Karpas-422 (cell line): ENCODE data around the gene KMT5C. TPM values are rescaled to one million over a fixed set of nuclear protein-coding genes. Genes with fewer than 3 reads are reported as not detected.

Experiments
- DNase-seq: peaks from one replicate; pipeline ENCODE4 v3.0.0-alpha.2; 2015
- H2AFZ ChIP-seq: fragments of 200-600 bp; sonication (generic); 2 replicates; pipeline ENCODE4 v1.6.1; 2014; ENCODE audit warnings: antibody characterized with exemption, low read length, mixed read lengths
- H3K27ac ChIP-seq: fragments of 200-600 bp; sonication (generic); 2 replicates; pipeline ENCODE4 v1.5.1; 2014; ENCODE audit warnings: mild to moderate bottlenecking, low read length, moderate library complexity
- H3K27me3 ChIP-seq: fragments of 200-600 bp; sonication (generic); 2 replicates; pipeline ENCODE4 v1.6.1; 2014; ENCODE audit warnings: low read length, mixed read lengths
- H3K36me3 ChIP-seq: fragments of 200-600 bp; sonication (generic); 2 replicates; pipeline ENCODE4 v1.6.1; 2014; ENCODE audit warnings: low read length, mixed read lengths; ENCODE audit not compliant: insufficient read depth
- H3K4me1 ChIP-seq: fragments of 200-600 bp; sonication (generic); 2 replicates; pipeline ENCODE4 v1.6.1; 2014; ENCODE audit warnings: mild to moderate bottlenecking, low read length, mixed read lengths
- H3K4me2 ChIP-seq: fragments of 200-600 bp; sonication (generic); 2 replicates; pipeline ENCODE4 v1.6.1; 2014; ENCODE audit warnings: low read length, low read depth, mild to moderate bottlenecking; ENCODE audit not compliant: poor library complexity, severe bottlenecking
- H3K4me3 ChIP-seq: fragments of 200-600 bp; sonication (generic); 2 replicates; pipeline ENCODE4 v1.5.1; 2014; ENCODE audit warnings: mild to moderate bottlenecking, antibody characterized with exemption, low read length, mixed read lengths
- H3K79me2 ChIP-seq: fragments of 200-600 bp; sonication (generic); 2 replicates; pipeline ENCODE4 v1.6.1; 2014; ENCODE audit warnings: mild to moderate bottlenecking, low read length, mixed read lengths
- H3K9ac ChIP-seq: fragments of 200-600 bp; sonication (generic); 2 replicates; pipeline ENCODE4 v1.6.0; 2014; ENCODE audit warnings: low read length
- H3K9me2 ChIP-seq: fragments of 200-600 bp; sonication (generic), shearing (Covaris generic); replicated peaks from 2 replicates; pipeline ENCODE4 v1.6.0; 2014; ENCODE audit warnings: mild to moderate bottlenecking, low read length, moderate library complexity; ENCODE audit not compliant: insufficient read depth
- H3K9me3 ChIP-seq: fragments of 300-700, 200-600 bp; sonication (generic); 2 replicates; pipeline ENCODE4 v1.6.1; 2014; ENCODE audit warnings: low read length, mixed read lengths
- H4K20me1 ChIP-seq: fragments of 200-600 bp; sonication (generic); 2 replicates; pipeline ENCODE4 v1.6.1; 2014; ENCODE audit warnings: mild to moderate bottlenecking, antibody characterized with exemption, low read length, low read depth; ENCODE audit not compliant: insufficient read depth
- total RNA-seq: library from RNA; depleted of rRNA; stranded (reverse); fragments of >200 nt; shearing (Covaris generic); gene quantifications from 2 replicates; pipeline ENCODE4 v1.2.3, GENCODE V29; 2014; ENCODE audit warnings: low replicate concordance

Gene KMT5C
- total RNA-seq, 1 experiment from 2014 or later: 10.3 TPM

DNA sequence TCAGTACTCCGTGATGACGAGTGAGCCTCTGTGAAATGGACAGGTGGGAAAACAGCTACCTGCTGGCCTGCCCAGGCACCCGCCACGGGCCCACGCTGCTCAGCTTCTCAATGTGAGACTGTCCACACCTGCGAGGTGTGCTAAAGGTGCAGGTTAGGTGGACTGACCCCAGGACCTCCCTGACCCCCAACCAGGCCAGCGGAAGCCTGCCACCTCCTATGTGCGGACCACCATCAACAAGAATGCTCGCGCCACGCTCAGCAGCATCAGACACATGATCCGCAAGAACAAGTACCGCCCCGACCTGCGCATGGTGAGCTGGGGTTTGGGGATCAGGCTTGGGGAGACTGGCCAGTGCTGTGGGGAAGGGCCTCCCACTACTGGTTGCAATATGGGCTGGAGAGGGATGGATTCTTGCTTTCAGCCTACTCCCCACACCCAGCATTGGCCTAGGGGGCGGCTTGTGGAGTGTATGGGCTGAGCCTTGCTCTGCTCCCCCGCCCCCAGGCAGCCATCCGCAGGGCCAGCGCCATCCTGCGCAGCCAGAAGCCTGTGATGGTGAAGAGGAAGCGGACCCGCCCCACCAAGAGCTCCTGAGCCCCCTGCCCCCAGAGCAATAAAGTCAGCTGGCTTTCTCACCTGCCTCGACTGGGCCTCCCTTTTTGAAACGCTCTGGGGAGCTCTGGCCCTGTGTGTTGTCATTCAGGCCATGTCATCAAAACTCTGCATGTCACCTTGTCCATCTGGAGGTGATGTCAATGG lies 48.2 kb downstream of the KMT5C start:
- Histone ChIP-seq H3K36me3 (peaks cover 26% of the 10 kb centered on the region), H3K9me2 (no peaks in the 10 kb centered on the region), H3K79me2 (peaks cover 17% of the 10 kb centered on the region), H2AFZ (no peak overlapping the region), H3K4me1 (peaks cover 35% of the 10 kb centered on the region), H4K20me1 (peaks cover 50% of the 10 kb centered on the region), H3K27ac (no peak overlapping the region), H3K4me3 (peak overlapping the region; percentile 99; the same call in 1 of the 2 replicates), H3K4me2 (peak overlapping the region; percentile 92), H3K27me3 (no peaks in the 10 kb centered on the region), H3K9me3 (no peaks in the 10 kb centered on the region), H3K9ac (peak overlapping the region; percentile 99; the same call in 1 of the 2 replicates)
- no peak for DNase-seq

DNA sequence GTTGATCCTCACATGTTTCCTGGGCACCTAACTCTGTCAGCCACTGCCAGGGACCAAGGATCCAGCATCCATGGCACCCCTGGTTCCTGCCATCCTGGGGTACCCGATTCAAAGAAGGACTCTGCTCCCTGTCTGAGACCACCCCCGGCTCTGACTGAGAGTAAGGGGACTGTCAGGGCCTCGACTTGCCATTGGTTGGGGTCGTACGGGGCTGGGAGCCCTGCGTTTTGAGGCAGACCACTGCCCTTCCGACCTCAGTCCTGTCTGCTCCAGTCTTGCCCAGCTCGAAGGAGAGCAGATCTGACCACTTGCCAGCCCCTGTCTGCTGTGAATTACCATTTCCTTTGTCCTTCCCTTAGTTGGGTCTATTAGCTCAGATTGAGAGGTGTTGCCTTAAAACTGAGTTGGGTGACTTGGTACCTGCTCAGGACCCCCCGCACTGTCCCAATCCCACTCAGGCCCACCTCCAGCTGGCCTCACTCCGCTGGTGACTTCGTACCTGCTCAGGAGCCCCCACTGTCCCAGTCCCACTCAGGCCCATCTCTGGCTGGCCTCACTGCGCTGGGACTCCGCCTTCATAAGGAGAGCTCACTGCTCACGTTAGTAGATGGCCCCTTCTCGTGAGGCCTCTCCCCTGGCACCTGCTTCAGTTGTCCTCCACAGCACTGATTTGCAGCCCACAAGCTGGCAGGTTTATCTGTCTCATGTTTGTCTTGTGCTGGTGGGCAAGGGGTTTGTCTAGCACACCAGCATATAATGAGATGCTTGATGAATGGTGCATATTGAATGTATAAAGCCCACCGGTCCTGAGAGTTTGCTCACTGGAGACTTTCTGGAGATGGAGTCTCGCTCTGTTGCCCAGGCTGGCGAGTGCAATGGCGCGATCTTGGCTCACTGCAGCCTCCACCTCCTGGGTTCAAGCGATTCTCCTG lies 50.0 kb downstream of the KMT5C start:
- Histone ChIP-seq H3K27ac (no peak overlapping the region), H3K9me2 (no peaks in the 10 kb centered on the region), H4K20me1 (peaks cover 50% of the 10 kb centered on the region), H3K36me3 (peaks cover 26% of the 10 kb centered on the region), H2AFZ (no peak overlapping the region), H3K27me3 (no peaks in the 10 kb centered on the region), H3K79me2 (peaks cover 17% of the 10 kb centered on the region), H3K9me3 (no peaks in the 10 kb centered on the region), H3K4me2 (no peak overlapping the region), H3K9ac (no peak overlapping the region), H3K4me3 (no peak overlapping the region), H3K4me1 (peaks cover 24% of the 10 kb centered on the region)
- peak; percentile 63 for DNase-seq

DNA sequence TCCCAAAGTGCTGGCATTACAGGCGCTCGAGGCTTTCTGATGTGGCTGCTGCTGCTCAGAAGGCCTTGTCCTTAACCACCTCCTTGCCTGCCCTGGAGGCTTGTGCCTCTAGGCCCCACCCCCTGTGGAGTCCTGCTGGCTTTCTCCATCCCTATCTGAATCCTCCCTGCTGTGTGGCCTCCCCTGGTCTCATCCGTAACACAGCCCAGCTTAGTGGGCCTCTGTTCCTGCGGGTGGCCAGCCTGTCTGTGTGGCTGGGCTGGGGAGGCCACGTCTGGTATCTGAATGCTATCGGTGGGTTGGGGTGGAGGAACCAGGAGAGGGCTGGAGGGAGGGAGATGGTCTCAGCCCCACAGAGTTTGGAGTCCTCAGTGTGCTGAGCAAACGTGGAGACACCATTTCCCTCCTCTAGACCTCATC lies 50.8 kb downstream of the KMT5C start:
- peaks cover 17% of the 10 kb centered on the region for H3K79me2 ChIP-seq
- peaks cover 50% of the 10 kb centered on the region for H4K20me1 ChIP-seq
- no peaks in the 10 kb centered on the region for H3K9me3 ChIP-seq
- H3K4me2 ChIP-seq: no peak overlapping the region
- H3K36me3 ChIP-seq: peaks cover 26% of the 10 kb centered on the region
- DNase-seq: peak; percentile 64
- H2AFZ ChIP-seq: no peak overlapping the region
- H3K27me3 ChIP-seq: no peaks in the 10 kb centered on the region
- no peak overlapping the region for H3K27ac ChIP-seq
- peaks cover 17% of the 10 kb centered on the region for H3K4me1 ChIP-seq
- H3K9me2 ChIP-seq: no peaks in the 10 kb centered on the region
- H3K9ac ChIP-seq: no peak overlapping the region
- no peak overlapping the region for H3K4me3 ChIP-seq

DNA sequence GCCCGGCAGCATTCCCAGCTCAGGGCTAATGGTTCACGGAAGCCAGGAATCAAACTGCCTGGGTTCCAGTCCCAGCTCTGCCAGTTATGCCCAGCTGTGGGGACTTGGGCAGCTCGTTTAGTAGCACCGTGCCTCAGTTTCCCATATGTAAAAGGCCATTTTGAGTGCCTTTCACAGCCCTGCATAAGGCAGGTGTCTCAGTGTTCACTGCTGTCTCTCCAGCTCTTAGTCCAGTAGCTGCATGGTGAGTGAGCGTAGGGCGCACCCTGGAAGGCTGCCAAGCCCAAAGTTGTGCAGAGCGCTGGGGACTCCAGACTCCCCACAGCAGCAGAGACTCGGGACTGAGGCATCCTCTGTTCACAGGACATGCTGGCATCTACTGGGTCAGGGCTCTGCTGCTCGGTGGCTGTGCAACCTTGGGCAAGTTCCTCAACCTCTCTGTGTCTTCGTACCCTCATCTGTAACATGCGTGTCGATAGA lies 51.6 kb downstream of the KMT5C start:
- no peak overlapping the region for H3K4me2 ChIP-seq
- H3K27ac ChIP-seq: no peak overlapping the region
- H3K79me2 ChIP-seq: peaks cover 13% of the 10 kb centered on the region
- no peaks in the 10 kb centered on the region for H3K9me2 ChIP-seq
- no peak overlapping the region for H3K9ac ChIP-seq
- no peak overlapping the region for H2AFZ ChIP-seq
- peaks cover 25% of the 10 kb centered on the region for H3K36me3 ChIP-seq
- peak; percentile 59 for DNase-seq
- H3K9me3 ChIP-seq: no peaks in the 10 kb centered on the region
- peaks cover 16% of the 10 kb centered on the region for H3K4me1 ChIP-seq
- H3K27me3 ChIP-seq: no peaks in the 10 kb centered on the region
- peaks cover 47% of the 10 kb centered on the region for H4K20me1 ChIP-seq
- H3K4me3 ChIP-seq: no peak overlapping the region

DNA sequence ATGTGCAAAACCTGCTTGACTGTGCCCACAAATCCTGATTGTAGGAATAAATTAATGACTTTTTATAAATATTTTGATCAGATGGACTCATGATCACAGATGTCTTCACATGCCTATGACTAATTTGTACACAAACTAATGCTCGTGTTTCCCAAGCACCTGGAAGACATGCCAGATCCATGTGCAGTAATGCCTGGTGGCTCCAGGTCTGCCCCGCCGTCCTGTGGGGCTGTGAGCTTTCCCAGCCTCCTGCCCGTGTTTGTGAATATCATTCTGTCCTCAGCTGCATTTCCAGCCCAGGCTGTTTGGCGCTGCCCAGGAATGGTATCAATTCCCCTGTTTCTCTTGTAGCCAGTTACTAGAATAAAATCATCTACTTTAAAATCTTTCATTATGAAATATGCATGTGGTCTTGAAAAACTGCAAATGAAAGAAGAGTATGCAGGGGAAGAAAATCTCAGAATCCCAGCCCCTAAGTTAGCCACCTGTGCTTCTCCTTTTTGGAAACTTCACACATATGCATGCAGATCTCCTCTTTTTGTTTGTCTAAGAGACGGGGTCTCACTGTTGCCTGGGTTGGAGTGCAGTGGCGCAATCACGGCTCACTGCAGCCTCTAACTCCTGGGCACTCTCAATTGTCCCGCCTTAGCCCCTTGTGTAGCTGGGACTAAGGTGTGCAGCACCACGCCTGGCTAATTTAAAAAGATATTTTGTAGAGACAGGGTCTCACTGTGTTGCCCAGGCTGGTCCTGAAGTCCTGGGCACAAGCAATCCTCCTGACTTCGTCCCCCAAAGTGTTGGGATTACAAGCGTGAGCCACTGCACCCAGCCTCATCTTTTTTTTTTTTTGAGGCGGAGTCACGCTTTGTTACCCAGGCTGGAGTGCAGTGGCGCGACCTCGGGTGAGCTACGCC lies 52.3 kb downstream of the KMT5C start:
- H3K4me2 ChIP-seq: no peak overlapping the region
- H3K27me3 ChIP-seq: no peaks in the 10 kb centered on the region
- H3K27ac ChIP-seq: no peak overlapping the region
- no peak overlapping the region for H3K9ac ChIP-seq
- peaks cover 6% of the 10 kb centered on the region for H3K79me2 ChIP-seq
- no peak for DNase-seq
- H3K9me3 ChIP-seq: no peaks in the 10 kb centered on the region
- peaks cover 18% of the 10 kb centered on the region for H3K36me3 ChIP-seq
- H3K4me3 ChIP-seq: no peak overlapping the region
- no peaks in the 10 kb centered on the region for H3K9me2 ChIP-seq
- H2AFZ ChIP-seq: no peak overlapping the region
- peaks cover 40% of the 10 kb centered on the region for H4K20me1 ChIP-seq
- H3K4me1 ChIP-seq: peaks cover 11% of the 10 kb centered on the region

DNA sequence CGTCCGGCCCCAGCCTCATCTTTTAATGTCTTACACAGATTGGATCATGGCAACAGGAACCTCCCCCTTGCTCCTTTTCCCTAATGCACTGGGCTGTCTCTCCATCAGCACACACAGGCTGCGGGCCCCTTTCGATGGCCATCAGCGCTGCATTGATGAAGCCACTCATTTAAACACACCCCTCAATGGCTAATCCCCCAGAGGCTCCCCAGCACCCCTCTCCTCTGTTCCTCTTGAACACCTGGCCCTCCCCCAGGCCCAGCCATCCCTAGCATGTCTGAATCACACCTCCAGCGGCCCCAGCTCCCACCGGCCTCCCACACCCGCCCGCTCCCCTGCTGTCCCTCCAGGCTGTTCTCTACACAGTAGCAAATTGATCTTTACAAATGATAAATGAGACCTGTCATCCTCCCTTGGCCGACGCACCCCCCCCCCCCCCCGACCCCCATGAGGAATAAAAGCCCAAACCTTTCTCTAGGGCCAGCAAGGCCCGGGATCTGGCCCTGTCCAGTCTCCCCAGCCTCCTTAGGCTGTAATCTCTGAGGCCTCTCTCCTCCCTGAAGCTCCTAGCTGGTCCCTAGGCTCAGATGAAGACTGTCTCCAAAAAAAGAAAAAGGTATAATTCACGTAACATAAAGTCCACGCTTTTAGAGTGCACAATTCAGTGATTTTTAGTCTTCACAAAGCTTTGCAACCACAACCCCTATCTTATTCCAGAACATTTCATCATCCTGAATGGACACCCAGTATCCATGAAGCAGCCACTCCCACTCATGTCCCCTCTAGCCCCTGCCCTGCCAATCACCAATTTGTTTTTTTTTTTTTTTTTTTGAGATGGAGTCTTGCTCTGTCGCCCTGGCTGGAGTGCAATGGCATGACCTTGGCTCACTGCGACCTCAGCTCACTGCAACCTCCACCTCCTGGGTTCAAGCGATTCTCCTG lies 53.4 kb downstream of the KMT5C start:
- Histone ChIP-seq H2AFZ (no peak overlapping the region), H3K4me1 (no peaks in the 10 kb centered on the region; the same call in 1 of the 2 replicates), H3K27ac (no peak overlapping the region), H3K4me2 (no peak overlapping the region), H3K36me3 (peaks cover 7% of the 10 kb centered on the region), H3K27me3 (no peaks in the 10 kb centered on the region), H3K9me3 (no peaks in the 10 kb centered on the region), H3K79me2 (no peaks in the 10 kb centered on the region), H4K20me1 (peaks cover 28% of the 10 kb centered on the region), H3K9me2 (no peaks in the 10 kb centered on the region), H3K9ac (no peak overlapping the region), H3K4me3 (no peak overlapping the region)
- DNase-seq: no peak
